NCI-H187 treated with DMSO at 0.1 percent for 48 hours (cell line): ENCODE data around the gene DDHD1.
"Not testable (repeated sequence)": the region's sequence is repeated elsewhere in the genome, so short reads cannot be mapped to it uniquely, and the experiment has no call there.

Experiments
- DNase-seq: peaks from one replicate; lab custom pipeline; 2025; lab: John Stamatoyannopoulos, UW

Gene DDHD1

DNA sequence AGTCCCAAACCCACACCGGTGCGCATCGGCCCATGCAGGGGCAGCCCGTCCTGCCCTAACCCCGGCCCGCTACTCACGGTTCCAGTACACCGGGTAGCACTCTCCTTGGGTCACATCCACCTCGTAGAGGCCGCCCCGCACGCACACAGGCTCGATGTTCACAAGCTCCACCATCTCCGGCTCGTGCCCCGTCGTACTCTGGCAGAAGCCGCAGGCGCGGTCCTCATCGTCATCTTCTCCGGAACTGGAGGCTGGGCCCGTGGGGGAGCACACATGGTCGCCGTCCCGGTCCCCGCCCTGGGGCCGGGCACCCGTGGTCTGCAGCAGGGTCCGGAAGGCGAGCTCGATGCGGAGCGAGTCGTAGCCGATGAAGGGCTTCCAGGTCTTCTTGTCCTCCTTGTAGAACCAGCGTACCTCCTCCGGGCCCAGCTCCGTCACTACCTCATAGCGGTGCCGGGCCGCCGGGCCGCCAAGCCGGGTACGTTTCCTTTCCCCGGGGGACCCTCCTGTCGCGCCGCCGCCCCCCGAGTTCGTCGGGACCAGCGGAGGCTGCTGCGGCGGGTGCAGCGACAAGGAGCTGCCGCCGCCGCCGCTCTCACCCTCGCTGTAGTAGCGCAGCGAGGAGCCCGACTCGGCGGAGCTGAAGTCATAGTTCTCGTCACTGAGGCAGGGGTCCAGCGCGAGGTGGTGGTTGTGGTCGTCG lies 788 bp downstream of the DDHD1 start:
- no peak for DNase-seq

DNA sequence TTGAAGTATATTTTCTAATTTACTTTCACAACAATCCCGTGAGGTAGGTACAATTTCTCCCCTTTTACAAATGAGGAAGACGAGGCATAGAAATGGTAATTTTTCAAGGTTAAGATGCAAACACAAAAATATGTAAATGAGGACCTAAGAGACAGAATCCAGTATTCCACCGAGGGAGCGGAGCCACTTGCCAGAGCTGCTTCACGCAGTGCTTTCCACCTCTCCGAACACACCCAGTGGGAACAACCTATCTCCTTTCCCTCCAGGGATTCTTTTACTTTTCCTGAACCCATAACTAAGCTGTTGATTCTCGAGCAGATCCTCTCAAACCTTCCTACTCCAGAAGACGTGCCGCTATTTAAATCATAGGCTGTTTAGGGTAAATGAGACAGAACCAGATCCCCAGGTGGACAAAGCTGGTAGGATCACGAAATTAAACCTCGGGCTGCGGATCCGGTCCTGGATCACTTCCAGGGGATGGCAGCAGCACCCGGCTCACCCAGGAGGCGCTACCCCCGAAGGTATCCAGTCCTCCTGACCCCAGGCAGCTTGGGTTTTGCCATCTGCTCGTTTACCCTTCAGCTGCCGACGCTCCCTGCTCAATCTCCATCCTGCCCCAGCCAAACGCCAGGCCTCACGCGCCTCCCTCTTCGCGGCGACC lies 1.5 kb downstream of the DDHD1 start:
- DNase-seq = peak; percentile 44

- no peak for DNase-seq
These were observed 3.3 kb downstream of the DDHD1 start for GRCh38 chr14:53149668-53150316.

DNA sequence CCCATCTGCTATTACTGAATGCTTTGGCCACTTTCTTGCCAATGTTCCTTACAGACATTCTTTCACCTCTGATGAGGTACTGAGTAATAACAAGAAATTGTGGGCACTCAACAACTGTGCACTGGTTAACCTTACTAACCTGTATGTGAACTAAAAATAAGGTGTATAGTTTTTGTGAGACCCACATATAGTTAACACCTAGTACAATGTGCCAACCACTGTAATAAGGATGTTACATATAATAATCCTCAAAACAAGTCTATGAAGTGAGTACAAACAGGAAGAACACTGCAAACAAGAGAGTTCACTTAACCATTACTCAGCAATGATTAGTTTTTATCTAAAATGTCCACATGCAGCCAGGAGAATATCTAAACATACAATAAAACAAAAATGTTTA lies 4.5 kb downstream of the DDHD1 start:
- DNase-seq = no peak

- no peak for DNase-seq
These were observed 5.2 kb downstream of the DDHD1 start for GRCh38 chr14:53147893-53148292.

GRCh38 chr14:53147208-53147607 lies 5.9 kb downstream of the DDHD1 start:
- DNase-seq = no peak

- no peak for DNase-seq
These were observed 6.4 kb downstream of the DDHD1 start for GRCh38 chr14:53146739-53147138.

- no peak for DNase-seq
These were observed 8.9 kb downstream of the DDHD1 start for GRCh38 chr14:53144244-53144643.

DNA sequence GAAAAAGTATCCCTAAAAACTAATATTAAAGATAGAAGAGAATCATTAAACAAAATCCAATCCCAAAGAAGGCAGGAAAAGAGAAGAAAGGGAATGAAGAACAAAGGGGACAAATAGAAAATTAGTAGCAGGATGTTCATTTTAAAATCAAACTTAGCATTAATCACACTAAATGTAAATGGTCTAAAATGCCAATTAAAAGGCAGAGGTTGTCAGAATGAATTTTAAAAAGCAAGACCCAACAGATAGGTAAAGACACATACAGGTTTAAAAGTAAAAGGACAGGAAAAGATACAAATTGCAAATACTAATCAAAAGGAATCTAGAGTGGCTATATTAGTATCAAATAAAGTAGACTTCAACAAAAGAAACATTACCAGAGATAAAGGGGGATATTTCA lies 12.5 kb downstream of the DDHD1 start:
- DNase-seq = no peak

DNA sequence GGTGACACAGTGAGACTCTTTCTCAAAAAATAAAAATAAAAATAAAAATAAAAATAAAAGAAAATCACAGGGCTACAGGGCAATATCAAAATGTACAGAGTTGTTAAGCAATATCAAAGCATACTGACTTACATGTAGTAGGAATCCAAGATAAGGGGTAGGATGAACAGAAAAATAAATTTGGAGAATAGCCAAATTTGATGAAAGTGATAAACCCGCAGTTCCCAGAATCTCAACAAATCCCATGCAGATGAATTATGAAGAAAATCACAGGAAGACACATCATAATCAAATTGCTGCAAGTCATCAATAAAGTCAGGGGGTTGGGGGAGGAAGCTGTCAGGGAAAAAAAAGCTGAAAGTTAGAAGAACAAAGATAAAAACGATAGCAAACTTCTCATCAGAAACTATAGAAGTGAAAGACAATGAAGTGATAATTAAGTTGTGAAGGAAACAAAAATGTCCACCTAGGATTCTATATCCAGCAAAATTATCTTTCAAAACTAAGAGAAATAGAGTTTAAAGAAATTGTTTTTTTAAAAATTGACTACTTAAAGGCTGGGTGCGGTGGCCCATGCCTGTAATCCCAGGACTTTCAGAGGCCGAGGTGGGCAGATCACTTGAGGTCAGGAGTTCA lies 15.4 kb downstream of the DDHD1 start:
- no peak for DNase-seq

DNA sequence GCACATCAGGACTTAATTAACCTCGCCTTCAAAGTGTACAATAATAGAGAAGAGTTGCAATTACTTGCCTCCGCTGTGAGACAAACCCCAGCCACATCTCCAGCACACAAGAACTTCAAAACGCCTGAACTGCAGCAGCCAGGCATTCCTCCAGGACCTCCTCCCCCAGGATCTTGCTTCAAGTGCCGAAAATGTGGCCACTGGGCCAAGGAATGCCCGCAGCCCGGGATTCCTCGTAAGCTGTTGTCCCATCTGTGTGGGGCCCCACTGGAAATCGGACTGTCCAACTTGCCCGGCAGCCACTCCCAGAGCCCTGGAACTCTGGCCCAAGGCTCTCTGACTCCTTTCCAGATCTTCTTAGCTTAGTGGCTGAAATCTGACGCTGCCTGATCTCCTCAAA lies 22.6 kb downstream of the DDHD1 start:
- not testable (repeated sequence) for DNase-seq

- DNase-seq = no peak
These were observed 24.7 kb downstream of the DDHD1 start for GRCh38 chr14:53128303-53129028.

GRCh38 chr14:53127832-53128231 lies 25.3 kb downstream of the DDHD1 start:
- no peak for DNase-seq

DNA sequence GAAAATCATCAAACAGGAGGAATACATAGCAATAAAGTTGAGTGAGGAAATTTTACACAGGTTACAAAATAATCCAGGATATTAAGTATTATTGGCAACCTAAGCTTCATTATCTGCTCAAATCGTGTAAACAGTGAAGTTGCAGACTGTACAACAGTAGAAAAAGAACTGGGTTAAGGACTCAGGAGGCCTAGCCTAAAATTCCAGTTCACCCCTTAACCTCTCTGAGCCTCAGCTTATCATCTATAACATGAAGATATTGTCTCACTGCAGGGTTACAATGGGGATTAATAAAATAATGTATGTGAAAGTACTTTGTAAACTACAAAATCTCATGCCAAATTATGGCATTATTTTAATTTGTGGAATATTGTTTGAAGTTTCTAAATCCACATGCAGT lies 26.0 kb downstream of the DDHD1 start:
- DNase-seq = no peak

DNA sequence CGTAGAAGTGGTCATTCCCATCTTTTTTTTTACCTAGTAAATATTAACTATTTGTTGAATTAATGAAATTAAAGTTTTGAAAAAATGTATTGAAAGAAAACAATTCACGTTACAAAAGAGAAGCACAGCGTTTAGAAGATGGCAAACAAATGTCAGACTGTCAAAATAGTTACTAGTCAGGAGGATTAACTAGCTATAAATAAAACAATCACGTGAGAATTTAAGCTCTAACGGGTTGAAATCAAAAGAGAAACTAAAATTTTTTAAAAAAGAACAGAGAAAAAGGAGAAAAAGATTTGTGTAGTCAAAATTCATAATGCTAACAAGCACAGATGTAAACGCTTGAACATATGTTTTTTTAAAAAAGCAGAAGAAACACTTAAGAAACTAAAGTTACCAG lies 26.4 kb downstream of the DDHD1 start:
- DNase-seq = no peak

DNA sequence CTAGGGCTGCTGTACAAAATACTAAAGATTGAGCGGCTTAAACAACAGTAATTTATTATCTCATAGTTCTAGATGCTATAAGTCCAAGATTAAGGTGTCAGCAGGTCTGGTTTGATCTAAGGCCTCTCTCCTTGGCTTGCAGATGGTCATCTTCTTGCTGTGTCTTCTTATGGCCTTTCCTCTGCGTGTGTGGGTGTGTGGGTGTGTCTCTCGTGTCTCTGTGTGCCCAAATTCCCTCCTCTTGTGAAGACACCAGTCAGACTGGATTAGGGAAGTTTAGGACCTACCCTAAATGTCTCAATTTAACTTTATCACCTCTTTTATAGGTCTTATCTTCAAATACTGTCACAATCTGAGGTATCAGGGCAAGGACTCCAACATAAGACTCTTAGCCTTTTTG lies 28.3 kb downstream of the DDHD1 start:
- DNase-seq = no peak

- DNase-seq = not testable (repeated sequence)
These were observed 31.7 kb downstream of the DDHD1 start for GRCh38 chr14:53121419-53121818.

- DNase-seq = not testable (repeated sequence)
These were observed 35.6 kb downstream of the DDHD1 start for GRCh38 chr14:53117479-53117878.

- DNase-seq = no peak
These were observed 39.1 kb downstream of the DDHD1 start for GRCh38 chr14:53113989-53114388.

GRCh38 chr14:53110096-53110495 lies 43.0 kb downstream of the DDHD1 start:
- no peak for DNase-seq

DNA sequence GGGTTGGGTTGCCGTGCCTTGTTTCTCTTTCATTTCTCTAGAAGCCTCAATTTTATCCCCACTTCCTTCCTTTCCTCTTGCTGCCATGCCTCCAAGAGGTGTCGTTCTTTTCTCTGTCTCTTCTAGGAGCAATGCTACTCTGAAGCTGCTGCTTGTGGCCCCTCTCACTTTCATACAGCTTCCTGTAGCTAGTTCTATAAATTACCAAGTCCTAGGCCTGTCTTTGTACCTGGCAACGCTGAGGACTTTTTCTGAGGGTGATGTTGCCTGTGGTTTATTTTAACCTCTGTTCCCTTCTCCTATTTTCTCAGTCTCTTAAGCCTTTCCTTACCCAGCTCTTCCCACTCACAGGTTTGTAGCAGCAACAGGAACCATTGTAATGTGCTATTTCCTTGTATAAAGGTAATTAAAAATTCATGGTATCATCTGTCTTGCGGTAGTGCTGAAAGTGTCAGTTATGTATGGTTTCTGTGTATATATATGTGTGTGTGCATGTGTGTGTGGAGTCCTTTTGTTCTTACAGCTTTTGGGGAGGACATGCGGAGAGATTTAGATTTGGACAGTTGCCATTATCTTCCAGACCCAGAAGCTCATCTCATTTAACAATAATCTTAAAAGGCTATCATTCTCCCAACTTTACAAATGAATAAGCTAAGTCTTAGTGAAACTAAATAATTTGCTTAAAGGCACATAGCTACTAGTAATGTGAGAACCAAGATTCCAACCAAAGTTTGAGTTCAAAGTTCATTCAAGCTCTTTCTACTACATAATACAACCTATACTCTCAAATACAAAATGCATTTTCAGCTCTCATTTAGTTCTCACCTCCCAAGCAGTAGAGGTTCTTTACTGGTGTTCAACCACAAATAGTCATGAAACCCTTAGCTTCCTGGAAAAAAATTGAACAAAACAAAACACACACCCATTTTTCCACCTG lies 43.8 kb downstream of the DDHD1 start:
- peak; percentile 13 for DNase-seq
